A673 (cell line): ENCODE results near the gene LARGE1.

Source experiments
- CTCF ChIP-seq: fragments of 300-800, 200-600 bp; sonication (generic); conservative IDR thresholded peaks from 2 replicates; pipeline ENCODE4 v1.5.1; 2017; ENCODE audit warnings: low read depth, mild to moderate bottlenecking, antibody characterized with exemption, low read length, moderate library complexity, mixed read lengths
- EZH2 ChIP-seq: fragments of 200-600 bp; sonication (generic); IDR thresholded peaks from 2 replicates; pipeline ENCODE4 v1.6.1; 2017; ENCODE audit warnings: borderline replicate concordance, low read depth, mild to moderate bottlenecking, mixed read lengths, antibody characterized with exemption, low read length; ENCODE audit not compliant: poor library complexity, severe bottlenecking

DNA sequence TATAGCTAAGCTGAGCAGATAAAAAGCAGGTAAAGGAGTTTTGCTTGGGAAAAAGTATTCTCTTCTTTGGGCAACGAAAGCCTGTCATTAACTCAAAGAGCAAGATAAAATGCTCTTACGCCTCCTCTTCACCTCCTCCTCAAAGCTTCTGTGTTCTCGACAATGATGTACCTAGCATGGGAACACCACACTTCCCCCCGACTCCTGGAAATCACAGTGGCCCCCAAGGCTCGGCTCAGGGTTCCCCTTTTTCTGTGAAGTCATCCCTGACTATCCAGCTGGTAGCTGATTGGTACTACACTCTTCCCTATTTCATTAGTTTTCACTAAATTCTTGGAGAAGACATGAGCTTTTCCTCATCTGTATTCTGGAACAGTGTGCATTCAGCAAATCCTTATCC, 336.1 kb downstream of the LARGE1 start:
- TF ChIP-seq CTCF (no peak), EZH2 (no peak)
